DND-41 (cell line): ENCODE results near the gene NAA15.
"Not testable (repeated sequence)": the region's sequence is repeated elsewhere in the genome, so short reads cannot be mapped to it uniquely, and the experiment has no call there.

Source experiments
- ATAC-seq: fragments of 200-7000 bp; cut with Tn5 transposase; 3 replicates; pipeline ENCODE4 v1.9.1; 2021; ENCODE audit warnings: low read depth; ENCODE audit not compliant: insufficient read depth
- DNase-seq: peaks from one replicate; pipeline ENCODE4 v3.0.0-alpha.2; 2020
- H2AFZ ChIP-seq: 2 replicates; pipeline ENCODE4 v1.6.0; 2012; ENCODE audit warnings: low read depth, low read length
- H3K27ac ChIP-seq: 2 replicates; pipeline ENCODE4 v1.5.1; 2012; ENCODE audit warnings: low read length, inconsistent platforms
- H3K27me3 ChIP-seq: fragments of 200-600 bp; sonication (generic); 2 replicates; pipeline ENCODE4 v1.6.0; 2012; ENCODE audit warnings: low read length, mild to moderate bottlenecking, inconsistent platforms; ENCODE audit not compliant: insufficient read depth, poor library complexity
- H3K36me3 ChIP-seq: 2 replicates; pipeline ENCODE4 v1.5.1; 2012; ENCODE audit warnings: low read length, inconsistent platforms; ENCODE audit not compliant: insufficient read depth
- H3K4me1 ChIP-seq: 2 replicates; pipeline ENCODE4 v1.5.1; 2012; ENCODE audit warnings: mild to moderate bottlenecking, low read length; ENCODE audit not compliant: insufficient read depth
- H3K4me2 ChIP-seq: 2 replicates; pipeline ENCODE4 v1.6.0; 2012; ENCODE audit warnings: mild to moderate bottlenecking, moderate library complexity, low read length, inconsistent platforms; ENCODE audit not compliant: insufficient read depth
- H3K4me3 ChIP-seq, 2 experiments: fragments of 200-600 bp in 1 of 2; shearing (Covaris generic) in 1 of 2; 2 replicates each; pipeline ENCODE4 v1.5.1; 2012 to 2016; ENCODE audit warnings: inconsistent platforms in 2 of 2, low read length in 2 of 2, mild to moderate bottlenecking in 2 of 2, low read depth in 1 of 2, moderate library complexity in 1 of 2
- H3K79me2 ChIP-seq: 2 replicates; pipeline ENCODE4 v1.6.0; 2012; ENCODE audit warnings: low read length, inconsistent platforms; ENCODE audit not compliant: insufficient read depth
- H3K9ac ChIP-seq: 2 replicates; pipeline ENCODE4 v1.6.0; 2012; ENCODE audit warnings: low read depth, mild to moderate bottlenecking, inconsistent platforms, low read length, moderate library complexity
- H3K9me3 ChIP-seq: 2 replicates; pipeline ENCODE4 v1.5.1; 2012; ENCODE audit warnings: low read length, moderate library complexity, mild to moderate bottlenecking, inconsistent platforms; ENCODE audit not compliant: insufficient read depth, severe bottlenecking
- H4K20me1 ChIP-seq: 2 replicates; pipeline ENCODE4 v1.6.0; 2012; ENCODE audit warnings: low read length; ENCODE audit not compliant: insufficient read depth
- CTCF ChIP-seq: IDR thresholded peaks from 2 replicates; pipeline ENCODE4 v1.5.1; 2012; ENCODE audit warnings: borderline replicate concordance, low read length, moderate library complexity, mild to moderate bottlenecking; ENCODE audit not compliant: poor library complexity, severe bottlenecking; ENCODE audit errors: extremely low read depth
- EZH2 ChIP-seq: IDR thresholded peaks from 3 replicates; pipeline ENCODE4 v1.6.1; 2012; ENCODE audit warnings: borderline replicate concordance, low read depth, mild to moderate bottlenecking, moderate library complexity, low read length, inconsistent platforms; ENCODE audit not compliant: severe bottlenecking

Gene NAA15

GRCh38 chr4:139301113-139301820 is at the start of gene NAA15:
TSS of gene NAA15 (plus strand) at chr4:139301505. CDS start at chr4:139301778, 273 bp downstream.
- Histone ChIP-seq H3K36me3 (peaks cover 27% of the 10 kb centered on the region), H2AFZ (peak within 1 kb of the TSS; percentile 87), H3K9ac (peak within 1 kb of the TSS; percentile 91), H3K4me2 (peak within 1 kb of the TSS; percentile 66), H3K27ac (peak within 1 kb of the TSS; percentile 88), H3K27me3 (no peaks in the 10 kb centered on the region), H3K79me2 (peaks cover 58% of the 10 kb centered on the region), H3K4me3 (peak within 1 kb of the TSS; percentile 89 to 90), H3K4me1 (peaks cover 57% of the 10 kb centered on the region), H3K9me3 (no peaks in the 10 kb centered on the region), H4K20me1 (peaks cover 43% of the 10 kb centered on the region)
- DNase-seq (peak; percentile 99), ATAC-seq (peak; percentile 93)
- TF ChIP-seq CTCF (peak; percentile 6), EZH2 (no peak)

DNA sequence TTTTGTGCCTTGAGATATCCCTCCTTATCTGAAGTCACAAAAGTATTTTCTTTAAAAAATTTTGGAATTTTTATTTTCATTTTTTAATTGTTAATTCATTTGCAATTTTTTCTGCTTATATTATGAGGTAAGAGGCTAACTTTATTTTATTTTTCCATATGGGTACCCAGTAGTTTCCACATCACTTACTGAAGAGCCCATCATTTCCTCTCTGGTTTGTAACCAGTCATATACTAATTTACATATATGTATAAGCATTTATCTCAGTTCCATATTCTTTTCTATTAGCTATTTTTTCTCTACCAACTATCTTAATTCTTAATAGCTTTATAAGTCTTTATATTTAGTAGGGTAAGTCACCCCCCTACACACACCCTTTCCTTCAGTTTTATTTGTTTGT is 48.3 kb upstream of the NAA15 start:
- H3K27me3 ChIP-seq, result no peaks in the 10 kb centered on the region
- no peak overlapping the region for H3K27ac ChIP-seq
- H4K20me1 ChIP-seq, result no peaks in the 10 kb centered on the region
- H3K36me3 ChIP-seq, result no peaks in the 10 kb centered on the region
- no peak overlapping the region for H2AFZ ChIP-seq
- H3K79me2 ChIP-seq, result no peaks in the 10 kb centered on the region
- H3K9me3 ChIP-seq, result no peaks in the 10 kb centered on the region
- H3K4me1 ChIP-seq, result no peaks in the 10 kb centered on the region
- DNase-seq, result no peak
- no peak for ATAC-seq
- no peak overlapping the region for H3K4me2 ChIP-seq
- TF ChIP-seq CTCF, result no peak
- no peak for TF ChIP-seq EZH2
- no peak overlapping the region for H3K9ac ChIP-seq
- no peak overlapping the region for H3K4me3 ChIP-seq

DNA sequence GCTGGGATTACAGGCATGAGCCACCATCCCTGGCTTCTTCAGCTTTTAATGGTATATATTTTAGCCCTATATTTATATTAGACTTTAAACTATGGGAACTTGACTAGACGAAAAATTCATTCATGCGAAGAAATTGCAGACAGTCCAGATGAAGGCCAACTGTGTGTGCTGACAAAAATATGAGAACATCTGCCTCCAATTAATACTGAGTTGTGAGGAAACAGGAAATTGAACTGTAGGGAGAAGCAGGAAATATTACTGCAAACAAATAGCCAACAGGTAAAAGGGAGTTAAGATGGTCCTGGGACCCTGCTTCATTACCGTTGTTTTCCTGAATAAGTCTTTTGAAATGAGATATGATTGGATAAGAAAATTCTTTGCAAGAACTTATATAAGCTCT is 47.6 kb upstream of the NAA15 start:
- ATAC-seq (no peak), DNase-seq (no peak)
- Histone ChIP-seq H3K27me3 (no peaks in the 10 kb centered on the region), H3K4me3 (no peak overlapping the region), H4K20me1 (no peaks in the 10 kb centered on the region), H3K4me1 (no peaks in the 10 kb centered on the region), H3K79me2 (no peaks in the 10 kb centered on the region), H3K36me3 (no peaks in the 10 kb centered on the region), H3K9me3 (no peaks in the 10 kb centered on the region), H3K9ac (no peak overlapping the region), H3K27ac (no peak overlapping the region), H3K4me2 (no peak overlapping the region), H2AFZ (no peak overlapping the region)
- no peak for TF ChIP-seq EZH2
- TF ChIP-seq CTCF, result no peak

DNA sequence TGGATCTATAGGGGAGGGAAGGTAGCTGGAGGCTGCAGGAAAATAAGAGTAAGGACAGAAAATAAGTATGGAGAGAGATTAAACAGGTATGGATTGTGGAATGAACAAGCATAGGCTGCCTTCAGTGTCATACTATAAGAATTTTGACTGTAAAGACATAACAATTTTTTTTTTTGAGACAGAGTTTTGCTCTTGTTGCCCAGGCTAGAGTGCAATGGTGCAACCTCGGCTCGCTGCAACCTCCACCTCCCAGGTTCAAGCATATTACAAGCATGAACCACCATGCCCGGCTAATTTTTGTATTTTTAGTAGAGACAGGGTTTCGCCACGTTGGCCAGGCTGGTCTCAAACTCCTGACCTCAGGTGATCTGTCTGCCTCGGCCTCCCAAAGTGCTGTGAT is 45.7 kb upstream of the NAA15 start:
- not testable (repeated sequence) for ATAC-seq, H3K27me3 ChIP-seq, H3K4me1 ChIP-seq, DNase-seq, H4K20me1 ChIP-seq, H3K4me3 ChIP-seq, H3K4me2 ChIP-seq, H2AFZ ChIP-seq, H3K9me3 ChIP-seq, H3K79me2 ChIP-seq, H3K36me3 ChIP-seq, H3K27ac ChIP-seq, H3K9ac ChIP-seq
